Airway epithelial cell (primary cell): Measurements from ENCODE around the gene PIK3AP1. TPM values are rescaled to one million over a fixed set of nuclear protein-coding genes. Genes with fewer than 3 reads are reported as not detected.

Source experiments
- total RNA-seq: library from RNA; depleted of rRNA; stranded (reverse); fragments of >200 nt; gene quantifications from 2 replicates; pipeline ENCODE4 v1.2.3, GENCODE V29; 2015

PIK3AP1 gene, protein sequence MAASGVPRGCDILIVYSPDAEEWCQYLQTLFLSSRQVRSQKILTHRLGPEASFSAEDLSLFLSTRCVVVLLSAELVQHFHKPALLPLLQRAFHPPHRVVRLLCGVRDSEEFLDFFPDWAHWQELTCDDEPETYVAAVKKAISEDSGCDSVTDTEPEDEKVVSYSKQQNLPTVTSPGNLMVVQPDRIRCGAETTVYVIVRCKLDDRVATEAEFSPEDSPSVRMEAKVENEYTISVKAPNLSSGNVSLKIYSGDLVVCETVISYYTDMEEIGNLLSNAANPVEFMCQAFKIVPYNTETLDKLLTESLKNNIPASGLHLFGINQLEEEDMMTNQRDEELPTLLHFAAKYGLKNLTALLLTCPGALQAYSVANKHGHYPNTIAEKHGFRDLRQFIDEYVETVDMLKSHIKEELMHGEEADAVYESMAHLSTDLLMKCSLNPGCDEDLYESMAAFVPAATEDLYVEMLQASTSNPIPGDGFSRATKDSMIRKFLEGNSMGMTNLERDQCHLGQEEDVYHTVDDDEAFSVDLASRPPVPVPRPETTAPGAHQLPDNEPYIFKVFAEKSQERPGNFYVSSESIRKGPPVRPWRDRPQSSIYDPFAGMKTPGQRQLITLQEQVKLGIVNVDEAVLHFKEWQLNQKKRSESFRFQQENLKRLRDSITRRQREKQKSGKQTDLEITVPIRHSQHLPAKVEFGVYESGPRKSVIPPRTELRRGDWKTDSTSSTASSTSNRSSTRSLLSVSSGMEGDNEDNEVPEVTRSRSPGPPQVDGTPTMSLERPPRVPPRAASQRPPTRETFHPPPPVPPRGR
- total RNA-seq = 0.14 and 0.19 TPM in 2 replicates

DNA sequence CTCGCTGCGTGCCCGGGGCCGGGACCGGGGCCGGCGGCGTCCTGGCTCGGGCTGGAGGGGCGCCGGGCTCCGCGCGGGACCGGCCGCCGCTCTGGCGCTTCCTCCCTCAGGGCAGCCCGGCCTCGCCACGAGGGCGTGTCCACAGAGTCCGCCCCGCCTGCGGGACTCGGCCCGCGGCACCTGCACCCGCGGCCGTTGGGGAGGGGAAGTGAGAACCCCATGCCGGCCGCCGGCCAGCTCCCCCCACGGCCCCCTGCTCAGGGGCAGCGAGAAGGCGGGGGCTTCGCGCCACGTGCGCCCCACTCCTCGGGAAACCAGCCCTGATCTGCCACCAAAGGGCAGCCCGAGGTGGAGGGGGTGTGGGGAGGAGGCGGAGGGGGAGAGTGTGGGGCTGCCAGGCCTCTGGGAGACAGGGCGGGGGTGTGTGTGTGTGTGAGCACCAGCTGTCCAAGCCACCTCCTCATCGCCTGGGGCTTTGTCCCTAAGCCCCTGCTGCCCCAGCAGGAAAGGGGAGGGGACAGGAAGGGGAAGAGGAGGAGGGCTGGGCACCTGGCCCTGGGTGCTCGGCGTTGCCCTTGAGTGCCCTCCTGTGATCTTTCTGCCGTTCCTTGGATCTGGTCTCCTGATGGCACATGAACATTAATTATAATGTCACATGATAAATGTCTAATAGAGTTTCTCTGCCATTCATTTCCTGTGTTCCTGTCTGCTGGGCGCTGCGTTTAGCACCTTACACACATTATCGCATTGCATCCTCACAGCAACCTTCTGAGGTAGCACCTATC lies at the start of gene PIK3AP1:
Gene PIK3AP1, minus strand, starts transcription at position 93 of the 785 bp plus-strand sequence. CDS start 120 bp downstream, outside the sequence.

DNA sequence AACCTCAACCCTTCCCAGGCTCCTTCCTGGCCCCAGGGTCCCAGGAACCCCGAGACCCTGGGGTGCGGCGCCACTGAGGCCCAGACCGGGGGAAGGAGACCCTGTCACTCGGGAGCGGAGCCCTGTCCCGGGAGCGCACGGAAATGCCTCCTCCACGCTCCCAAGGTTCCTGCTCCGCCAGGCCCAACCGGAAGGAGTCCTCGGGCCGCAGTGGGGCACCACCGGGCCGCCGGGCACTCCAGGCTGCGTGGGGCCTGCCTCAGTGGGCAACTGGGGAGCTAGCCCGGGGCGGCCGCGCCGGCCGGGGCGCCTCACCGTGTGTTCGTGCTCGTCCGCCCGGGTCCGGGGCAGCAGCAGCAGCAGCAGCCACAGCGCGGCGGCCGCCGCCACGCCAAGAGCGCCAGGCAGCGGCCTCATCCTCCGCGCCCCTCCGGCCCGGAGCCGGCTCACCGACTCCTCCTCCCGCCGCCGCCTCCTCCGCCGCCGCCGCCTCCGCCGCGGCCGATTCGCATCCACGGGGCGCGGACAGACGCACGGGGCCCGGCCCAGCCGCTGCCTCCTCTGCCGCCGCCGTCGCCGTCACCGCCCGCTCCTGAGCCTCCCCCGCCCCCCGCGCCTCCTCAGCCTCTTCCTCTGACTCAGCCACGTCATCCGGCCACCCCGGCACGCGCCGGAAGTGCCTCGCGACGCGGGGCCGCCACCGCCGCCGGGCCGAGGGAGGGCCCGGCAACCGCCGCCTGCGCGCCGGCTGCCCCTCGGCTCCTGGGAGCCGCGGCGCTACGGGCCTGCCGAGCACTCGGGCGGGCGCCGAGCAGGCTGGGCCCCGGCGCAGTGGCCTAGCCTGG lies 133.7 kb downstream of the PIK3AP1 start, which contains the start of gene TM9SF3:
Gene TM9SF3, minus strand, starts transcription at position 594 of the 845 bp plus-strand sequence. Its CDS starts 177 bp downstream, at position 417.

Other genes starting within 250 kb of the PIK3AP1 start
- gene TLL2, start 206.6 kb downstream of the PIK3AP1 start, total RNA-seq = 0.09 and 0.49 TPM in 2 replicates
- 52.1 and 54.7 TPM in 2 replicates for gene TM9SF3, start 133.5 kb downstream of the PIK3AP1 start, total RNA-seq
- 9.9 and 21.4 TPM in 2 replicates for gene LCOR, start 111.8 kb upstream of the PIK3AP1 start, total RNA-seq